Endometrium (tissue), 2 donors: ENCODE data around the gene ICE1.
A peak's percentile ranks its signal among the peaks of the same experiment; 100 is the strongest.
"Not testable (repeated sequence)": the region's sequence is repeated elsewhere in the genome, so short reads cannot be mapped to it uniquely, and the experiment has no call there.

Experiments used
- FAIRE-seq: peaks from 2 replicates; lab custom pipeline; 2012; peaks lifted over from hg19 to GRCh38; lab: Jason Lieb, UNC
- donor health status: control.
- donor health status: control.

Gene ICE1

DNA sequence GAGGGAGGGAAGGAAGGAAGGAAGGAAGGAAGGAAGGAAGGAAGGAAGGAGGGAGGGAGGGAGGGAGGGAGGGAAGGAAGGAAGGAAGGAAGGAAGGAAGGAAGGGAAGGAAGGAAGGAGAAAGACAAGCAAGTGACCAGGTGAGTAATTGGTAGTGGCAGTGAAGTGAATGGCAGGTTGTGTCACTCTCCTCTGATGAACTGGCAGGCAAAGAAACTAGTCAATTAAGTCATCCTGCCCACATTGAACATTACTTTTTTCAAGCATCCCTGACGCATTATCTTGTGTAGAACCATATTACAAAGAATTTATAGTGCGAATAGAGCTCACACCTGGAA, 70.4 kb downstream of the ICE1 start:
- not testable (repeated sequence) for FAIRE-seq

DNA sequence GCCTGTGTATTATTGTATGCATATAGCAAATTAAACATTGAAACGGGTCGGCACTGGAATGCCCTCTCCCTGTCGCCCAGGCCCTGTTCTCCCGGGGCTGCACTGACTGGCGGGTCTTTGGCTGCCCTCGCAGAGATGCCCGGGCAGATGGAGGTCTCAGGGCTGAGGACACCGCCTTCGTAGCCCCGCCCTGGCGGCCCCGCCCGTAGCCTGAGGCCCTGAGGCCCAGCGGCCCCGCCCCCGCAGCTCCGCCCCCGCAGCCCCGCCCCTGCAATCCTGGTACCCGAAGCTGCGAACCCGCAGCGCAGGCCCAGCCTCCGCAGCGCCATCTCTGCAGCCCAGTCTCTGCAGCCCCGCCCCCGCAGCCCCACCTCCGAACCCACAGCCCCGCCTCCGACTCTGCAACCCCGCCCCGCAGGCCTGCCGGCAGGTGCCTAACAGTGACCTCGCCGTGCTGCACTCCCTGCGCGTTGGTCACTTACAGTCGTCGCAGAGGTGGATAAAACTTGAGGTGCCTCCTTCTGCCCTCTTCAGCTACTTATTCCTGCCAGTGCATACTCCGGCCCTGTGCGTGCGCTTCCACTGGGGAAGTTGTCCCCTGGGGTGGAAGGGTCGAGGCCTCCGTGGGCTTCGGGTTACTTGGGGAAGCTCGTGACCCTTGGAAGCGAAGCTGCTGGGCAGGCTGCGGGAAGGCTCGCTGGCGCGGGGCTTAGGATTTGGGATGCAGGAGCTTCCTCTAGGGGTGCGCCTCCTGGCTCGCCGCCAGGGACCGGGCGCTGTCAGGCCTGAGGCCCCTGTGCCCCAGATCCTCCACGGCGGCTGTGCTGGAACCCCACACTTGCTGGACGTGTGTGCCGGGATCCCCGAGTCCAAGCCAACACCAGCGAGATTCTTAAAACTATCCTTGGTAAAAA, 72.3 kb downstream of the ICE1 start:
- no peak for FAIRE-seq

DNA sequence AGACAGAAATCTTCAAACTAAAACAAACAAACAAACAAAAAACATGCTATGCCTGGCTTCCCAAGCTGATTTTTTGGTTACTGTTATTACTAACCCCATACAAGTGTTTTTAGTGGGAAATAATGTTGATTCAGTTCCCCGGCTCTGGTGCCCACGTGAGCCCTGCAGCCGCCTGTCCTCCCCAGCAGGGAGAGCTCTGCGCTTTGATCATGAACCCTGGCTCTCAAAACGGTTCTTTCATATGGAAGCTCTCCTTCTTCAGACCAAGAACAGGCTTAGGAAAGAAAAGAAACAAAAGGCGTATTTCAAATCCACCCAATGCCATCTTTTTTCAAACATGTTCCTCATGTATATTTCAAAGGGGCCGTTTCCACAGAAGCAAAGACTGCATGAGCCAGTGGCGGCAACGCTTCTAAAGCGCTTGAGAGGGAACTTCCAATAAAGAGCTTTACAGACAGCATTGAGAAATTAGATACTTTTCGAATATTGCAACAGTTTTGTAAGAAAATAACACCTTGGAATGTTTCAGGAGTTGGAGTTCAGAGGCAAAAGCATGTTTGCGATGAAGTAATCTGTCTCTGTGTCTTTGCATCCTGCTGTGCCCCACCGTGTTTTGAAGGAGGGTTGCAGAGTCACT, 74.8 kb downstream of the ICE1 start:
- FAIRE-seq, result peak; percentile 85

DNA sequence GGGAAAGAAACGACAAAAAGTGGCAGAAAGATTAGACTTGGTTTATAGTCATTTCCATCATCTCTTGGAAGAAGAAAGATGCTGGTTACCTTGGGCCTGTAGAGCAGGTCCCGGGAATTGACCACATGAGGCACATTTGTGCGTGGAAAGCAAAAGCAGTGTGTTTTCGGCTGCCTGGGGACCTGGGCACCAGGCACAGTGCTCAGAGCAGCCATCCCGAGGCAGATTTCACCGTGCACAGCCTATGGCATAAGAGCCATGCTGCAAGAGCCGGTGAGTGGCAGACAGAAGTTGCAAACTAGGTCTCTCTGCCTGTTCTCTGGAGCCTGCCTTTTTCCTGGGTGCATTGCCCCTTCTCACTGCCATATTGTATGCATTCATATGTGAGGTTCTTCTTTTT, 77.0 kb downstream of the ICE1 start:
- no peak for FAIRE-seq

DNA sequence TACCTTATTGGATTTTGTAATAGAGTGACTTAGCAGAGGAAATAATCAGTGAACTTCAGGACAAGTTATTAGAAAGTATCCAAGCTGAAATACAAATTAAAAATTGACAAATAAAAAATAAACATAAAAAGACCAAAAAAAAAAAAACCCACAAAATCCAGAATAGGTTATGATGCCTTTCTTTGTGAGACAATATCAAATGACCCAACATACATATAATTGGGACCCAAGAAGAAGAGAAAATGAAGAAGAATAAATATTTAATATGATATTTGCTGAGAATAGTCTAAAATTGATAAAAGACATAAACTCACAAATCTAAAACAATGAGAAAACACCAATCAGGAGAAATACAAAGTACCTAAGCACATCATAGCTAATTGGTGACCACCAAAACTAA, 81.8 kb downstream of the ICE1 start:
- FAIRE-seq, result no peak

DNA sequence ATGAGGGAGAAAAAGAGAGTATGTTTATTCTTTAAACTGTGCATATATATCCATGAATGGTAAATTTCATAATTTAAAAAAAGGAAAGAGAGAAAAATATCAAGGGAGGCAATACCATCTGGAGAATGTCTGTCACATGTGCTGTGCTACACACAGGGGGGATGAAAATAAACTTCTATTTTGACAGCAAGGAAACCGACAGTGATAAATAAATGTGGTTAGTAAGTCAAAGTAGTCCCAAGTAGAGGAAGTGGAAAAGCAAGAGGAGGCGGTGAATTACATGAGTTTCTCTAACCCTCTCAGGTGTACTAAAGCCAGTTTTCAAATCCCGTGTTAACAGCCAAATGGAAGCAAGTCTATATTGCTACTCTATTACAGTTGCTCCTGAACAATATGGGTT, 83.3 kb downstream of the ICE1 start:
- peak; percentile 4 for FAIRE-seq

DNA sequence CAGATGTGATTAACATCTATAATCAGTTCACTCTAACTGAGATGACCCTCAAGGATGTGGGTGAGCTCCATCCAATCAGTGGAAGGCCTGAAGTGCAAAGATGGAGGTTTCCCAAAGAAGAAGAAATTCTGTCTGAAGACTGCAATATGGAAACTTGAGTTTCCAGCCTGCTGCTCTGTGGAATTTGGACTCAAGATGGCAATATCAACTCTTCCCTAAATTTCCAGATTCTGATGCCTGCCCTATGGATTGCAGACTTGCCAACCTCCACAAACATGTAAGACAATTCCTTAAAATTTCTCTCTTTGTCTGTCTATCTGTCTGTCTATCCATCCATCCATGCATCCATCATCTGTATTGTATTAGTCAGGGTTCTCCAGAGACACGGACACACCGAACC, 85.9 kb downstream of the ICE1 start:
- no peak for FAIRE-seq

DNA sequence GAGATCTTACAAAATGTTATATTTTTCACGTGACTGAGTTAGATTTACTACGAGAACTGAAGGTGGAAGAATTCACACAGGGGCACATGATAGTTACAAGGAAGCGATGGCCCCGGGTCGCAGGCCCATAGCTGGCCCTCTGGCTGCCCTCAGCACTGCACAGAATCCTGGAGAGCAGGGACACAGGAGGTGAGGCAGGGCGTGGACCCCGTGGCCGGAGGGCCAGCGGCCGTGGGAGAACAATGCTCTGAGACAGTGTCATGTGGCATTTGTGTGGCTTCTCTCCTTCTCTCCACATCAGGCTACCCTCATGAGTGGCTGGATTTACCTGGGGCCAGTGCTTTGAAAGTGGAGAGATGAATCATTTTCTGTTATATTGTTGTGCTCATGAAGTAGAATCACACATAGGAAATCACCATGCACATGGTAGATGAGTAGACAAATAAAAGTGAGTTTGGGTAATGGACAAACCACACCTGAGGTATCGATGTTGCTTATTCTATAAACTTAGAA, 89.5 kb downstream of the ICE1 start:
- no peak for FAIRE-seq

DNA sequence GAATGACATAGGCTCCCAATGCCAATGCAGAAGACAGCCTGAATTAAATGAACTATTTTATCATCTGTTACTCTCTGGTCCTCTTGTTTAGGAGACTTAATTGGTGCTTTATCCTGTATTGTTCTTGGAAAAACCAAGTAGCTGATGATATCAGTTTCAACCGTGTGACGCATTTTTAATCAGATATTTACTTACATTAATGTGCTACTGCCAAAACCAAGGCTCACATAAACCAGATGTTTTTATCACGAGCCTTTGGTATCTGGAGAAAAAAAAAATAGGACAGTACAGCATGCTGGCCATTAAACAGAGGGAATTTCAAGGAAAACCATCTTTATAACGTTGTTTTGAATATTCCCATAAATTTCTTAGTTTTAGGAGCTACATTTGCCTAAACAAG, 90.1 kb downstream of the ICE1 start:
- peak; percentile 99 for FAIRE-seq

DNA sequence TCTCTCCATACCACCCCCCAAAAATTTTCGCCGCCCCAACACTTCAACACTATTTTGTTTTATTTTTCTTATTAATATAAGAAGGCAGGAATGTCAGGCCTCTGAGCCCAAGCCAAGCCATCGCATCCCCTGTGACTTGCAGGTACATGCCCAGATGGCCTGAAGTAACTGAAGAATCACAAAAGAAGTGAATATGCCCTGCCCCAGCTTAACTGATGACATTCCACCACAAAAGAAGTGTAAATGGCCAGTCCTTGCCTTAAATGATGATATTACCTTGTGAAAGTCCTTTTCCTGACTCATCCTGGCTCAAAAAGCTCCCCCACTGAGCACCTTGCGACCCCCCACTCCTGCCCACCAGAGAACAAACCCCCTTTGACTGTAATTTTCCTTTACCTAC, 98.1 kb downstream of the ICE1 start:
- FAIRE-seq, result not testable (repeated sequence)

DNA sequence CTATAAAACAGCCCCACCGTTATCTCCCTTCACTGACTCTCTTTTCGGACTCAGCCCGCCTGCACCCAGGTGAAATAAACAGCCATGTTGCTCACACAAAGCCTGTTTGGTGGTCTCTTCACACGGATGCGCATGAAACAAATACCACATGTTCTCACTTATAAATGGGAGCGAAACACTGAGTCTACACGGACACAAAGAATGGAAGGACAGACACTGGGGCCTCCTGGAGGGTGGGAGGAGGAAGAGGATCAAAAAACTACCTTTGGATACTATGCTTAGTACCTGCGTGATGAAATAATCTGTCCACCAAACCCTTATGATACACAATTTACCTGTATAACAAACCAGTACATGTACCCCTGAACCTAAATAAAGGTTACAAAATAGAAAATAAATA, 98.6 kb downstream of the ICE1 start:
- no peak for FAIRE-seq

DNA sequence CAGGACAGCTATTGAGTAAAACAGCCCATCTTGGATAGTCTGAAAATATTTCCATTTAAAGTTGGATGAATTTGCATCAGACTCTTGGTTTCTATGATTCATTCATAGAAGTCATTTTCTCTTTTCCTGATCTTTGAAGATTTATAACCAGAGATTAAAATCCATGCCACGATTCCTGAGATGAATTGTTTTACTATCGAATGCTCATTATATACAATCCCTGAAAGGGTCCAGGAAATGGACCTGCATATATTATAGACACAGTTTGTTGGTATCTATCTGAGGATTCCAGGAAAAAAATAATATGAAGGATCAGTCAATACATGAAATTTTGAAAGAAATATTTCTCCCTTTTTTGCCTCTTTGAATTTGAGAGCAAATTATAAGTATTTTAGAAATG, 99.0 kb downstream of the ICE1 start:
- FAIRE-seq, result no peak

DNA sequence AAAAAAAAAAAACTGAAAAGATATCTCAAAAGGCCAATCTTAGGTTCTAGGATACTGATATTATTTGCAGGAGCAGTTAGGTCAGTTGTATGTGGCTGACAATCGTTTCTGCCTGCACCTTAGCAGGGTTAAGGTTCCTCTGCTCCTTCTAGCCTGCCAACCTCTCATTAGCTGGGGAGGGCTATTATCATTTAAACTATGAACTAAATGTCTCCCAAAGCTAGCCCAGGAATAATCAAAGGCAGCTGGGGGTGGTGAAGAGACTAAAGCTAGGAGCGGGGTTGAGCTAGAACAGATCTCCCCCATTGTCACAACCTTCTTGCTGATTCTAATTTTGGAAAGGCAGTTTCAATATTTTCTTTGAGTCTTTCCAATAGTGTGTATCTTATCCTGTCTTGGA, 99.9 kb downstream of the ICE1 start:
- no peak for FAIRE-seq

DNA sequence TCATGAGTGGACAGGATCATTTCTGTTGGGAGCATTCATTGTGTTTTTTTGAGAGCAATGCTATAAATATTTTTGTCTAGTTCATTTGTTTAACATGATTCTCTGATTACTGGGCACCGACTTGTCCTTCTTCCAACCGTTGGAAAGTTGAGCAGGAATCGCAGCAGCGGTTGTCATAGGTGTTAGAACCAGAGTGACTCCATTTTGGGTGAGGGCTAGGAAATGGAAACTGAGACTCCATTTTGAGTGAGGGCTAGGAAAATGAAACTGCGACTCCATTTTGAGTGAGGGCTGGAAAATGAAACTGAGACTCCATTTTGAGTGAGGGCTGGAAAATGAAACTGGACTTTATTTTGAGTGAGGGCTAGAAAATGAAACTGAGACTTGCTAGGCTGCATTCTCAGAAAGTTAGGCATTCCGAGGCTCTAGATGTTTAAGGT, 100.6 kb downstream of the ICE1 start:
- FAIRE-seq, result no peak

DNA sequence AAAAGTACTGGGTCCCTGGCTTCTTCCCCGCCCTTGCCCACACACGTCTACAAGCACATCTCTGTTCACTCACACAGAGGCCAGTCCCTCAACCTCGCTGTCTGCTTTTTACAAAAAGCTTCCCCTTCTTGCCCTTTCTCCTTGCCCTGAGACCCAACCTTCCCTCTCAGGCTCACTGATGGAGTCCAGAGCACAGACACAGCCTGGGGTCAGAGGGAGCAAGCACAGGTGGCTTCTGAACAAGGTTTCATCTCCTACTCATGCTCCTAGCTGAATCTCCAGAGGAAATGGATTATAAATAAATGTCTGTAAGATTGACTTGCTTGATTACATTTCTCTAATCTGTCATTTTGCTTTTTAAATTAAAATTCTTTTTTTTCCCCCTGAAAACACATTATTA, 101.8 kb downstream of the ICE1 start:
- FAIRE-seq, result no peak

DNA sequence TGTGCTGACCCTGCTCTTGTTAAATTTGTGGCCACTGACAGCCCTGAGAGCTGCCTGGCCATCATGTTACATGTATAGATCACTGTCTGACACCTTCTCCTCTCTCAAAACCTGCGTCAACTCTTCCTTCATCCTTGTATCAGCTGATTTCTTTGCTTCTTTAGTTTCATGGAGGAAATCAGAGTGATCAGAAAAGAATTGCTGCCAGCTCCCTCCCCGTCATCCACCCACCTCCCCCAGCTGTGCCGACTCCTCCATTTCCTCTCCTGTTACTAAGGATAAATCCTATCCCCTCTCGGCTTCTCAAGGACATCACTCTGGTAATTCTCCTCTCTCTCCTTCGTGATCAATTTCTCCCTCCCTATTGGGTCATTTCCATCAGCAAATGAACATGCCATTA, 108.9 kb downstream of the ICE1 start:
- no peak for FAIRE-seq

DNA sequence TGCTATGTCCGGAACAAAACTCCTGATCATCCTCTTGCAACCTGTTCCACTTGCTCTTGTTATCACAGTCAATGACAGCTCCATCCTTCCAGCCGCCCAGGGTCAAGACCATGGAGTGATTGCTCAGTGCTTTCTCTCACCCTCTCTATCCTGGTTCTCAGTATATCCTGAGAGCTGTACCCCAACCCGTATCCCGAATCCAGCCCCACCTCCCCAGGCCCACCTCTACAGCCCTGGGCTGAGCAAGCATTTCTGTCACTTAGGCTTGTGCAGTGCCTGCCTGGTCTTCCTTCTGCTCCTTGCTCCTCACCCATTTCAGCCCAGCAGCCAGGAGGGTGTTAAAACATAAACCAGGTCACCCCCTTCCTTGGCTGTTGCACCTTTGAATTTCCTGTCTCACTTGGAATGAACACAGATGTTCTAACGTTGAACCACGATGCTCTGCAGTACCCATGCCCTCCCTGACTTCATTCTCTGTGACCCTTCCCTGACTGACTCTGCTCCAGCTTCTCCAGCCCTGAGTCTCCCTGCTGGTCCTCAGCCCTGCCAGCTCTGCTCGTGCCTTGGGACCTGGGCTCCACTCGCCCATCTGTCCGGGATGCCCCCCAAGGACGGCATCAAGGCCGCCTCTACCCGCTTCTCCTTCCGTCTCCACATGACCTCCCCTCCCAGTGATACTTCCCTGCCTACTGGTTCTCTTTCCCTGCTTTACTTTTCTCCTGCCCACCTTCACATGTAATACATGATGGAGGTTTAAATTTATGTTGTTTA, 110.0 kb downstream of the ICE1 start:
- no peak for FAIRE-seq

DNA sequence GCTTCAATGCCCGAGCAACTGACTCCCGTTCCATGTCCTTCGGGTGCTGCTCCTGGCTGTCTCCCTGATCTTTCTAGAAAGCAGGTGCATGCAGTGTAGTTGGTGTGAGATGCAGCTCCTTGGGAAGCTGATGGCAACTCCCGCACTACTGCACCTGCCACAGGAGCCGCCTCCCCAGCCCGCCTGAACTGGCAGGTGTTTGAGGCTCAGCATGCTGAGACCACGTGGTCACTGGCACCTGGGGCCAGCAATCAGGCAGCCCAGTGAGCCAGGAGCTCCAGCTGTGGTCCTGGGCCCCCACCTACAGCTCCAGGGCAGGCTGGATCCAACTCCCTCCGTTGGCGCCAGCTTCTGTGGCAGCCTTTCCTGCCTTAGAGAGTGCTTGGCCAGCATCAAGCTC, 111.5 kb downstream of the ICE1 start:
- no peak for FAIRE-seq

DNA sequence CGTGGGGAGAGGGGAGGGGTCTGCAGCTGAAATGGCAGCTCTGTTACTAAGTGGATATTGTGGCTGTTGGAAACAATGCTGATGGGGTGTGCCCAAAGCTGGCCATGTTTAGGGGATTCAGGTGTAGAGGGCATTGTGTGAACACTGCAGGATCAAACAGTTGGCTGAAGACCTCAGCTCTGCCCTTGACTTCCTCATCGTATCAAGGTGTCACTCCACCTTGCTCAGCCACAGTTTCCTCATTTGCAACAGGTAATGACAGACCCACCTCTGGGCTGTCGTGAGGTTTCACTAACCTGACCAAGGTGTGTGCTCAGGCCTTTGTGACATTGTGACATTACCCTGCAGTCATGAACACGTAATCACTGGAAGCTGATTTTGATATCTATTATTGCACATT, 111.9 kb downstream of the ICE1 start:
- no peak for FAIRE-seq

DNA sequence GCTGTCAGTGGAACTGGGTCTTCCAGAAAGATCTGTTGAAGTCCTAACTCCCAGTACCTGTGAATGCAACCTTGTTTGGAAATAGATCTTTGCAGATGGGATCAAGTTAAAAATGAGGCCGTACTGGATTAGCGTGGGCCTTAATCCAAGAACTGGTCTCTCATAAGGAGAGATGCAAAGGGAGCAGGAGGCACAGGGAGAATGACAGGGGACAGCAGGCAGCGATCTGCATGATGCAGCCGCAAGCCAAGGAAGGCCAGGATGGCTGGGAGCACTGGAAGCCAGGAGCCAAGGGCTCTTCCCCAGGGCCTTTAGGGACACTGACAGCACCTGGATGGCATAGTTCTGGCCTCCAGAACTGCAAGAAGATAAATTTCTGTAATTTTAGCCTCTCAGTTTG, 114.4 kb downstream of the ICE1 start:
- no peak for FAIRE-seq

DNA sequence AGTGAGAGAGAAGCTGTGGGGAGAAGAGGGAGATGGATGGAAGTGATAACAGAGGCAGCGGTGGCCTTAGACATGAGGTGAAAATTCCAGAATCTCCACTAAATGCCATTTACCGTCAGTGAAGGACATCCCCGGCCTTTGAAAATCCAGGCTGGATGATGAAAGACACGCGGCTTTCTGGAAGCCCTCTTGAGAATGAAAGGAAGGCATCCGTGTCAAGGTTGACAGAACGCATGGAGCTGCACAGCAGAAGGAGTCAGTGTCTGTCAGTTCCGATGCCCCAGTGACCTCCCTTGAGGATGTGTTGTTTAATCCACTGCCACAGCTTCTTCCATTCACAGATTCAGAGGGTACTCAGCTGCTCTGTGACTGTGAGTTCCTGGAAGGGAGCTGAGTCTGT, 114.9 kb downstream of the ICE1 start:
- no peak for FAIRE-seq

DNA sequence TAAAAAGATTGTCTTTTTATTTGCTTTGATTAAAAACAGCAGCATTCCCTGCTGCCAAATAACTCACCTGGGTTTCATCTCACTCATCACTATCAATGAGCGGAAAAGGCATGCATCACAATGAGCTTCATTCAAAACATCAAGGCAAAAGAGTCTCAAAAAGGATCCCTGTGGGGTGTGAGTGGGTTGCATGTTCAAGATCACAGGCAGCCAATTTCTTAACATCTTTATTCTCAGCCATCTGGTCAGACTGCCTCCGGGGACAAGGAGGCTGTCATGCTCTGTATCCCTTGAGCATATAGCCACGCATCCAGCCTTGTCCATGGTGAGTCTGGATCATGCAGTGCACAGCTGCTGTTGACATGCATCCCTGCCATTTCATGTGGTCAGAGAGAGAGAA, 117.1 kb downstream of the ICE1 start:
- no peak for FAIRE-seq
